Endothelial cell of umbilical vein (primary cell): ENCODE results near the gene ZNF143.

Experiments
- EZH2 ChIP-seq: IDR thresholded peaks from 2 replicates; pipeline ENCODE4 v1.6.1; 2012; ENCODE audit warnings: borderline replicate concordance, low read depth, mild to moderate bottlenecking, moderate library complexity, low read length, inconsistent platforms; ENCODE audit not compliant: severe bottlenecking
- FOS ChIP-seq: IDR thresholded peaks from 2 replicates; pipeline ENCODE4 v1.6.1; 2011; ENCODE audit warnings: mild to moderate bottlenecking, low read length, moderate library complexity, borderline replicate concordance; ENCODE audit not compliant: insufficient read depth
- GATA2 ChIP-seq: IDR thresholded peaks from 2 replicates; pipeline ENCODE4 v1.7.0; 2011; ENCODE audit warnings: low read depth, mild to moderate bottlenecking, moderate library complexity, mixed read lengths, low read length; ENCODE audit not compliant: insufficient read length, insufficient read depth
- JUN ChIP-seq: IDR thresholded peaks from 2 replicates; pipeline ENCODE4 v1.6.1; 2011; ENCODE audit warnings: borderline replicate concordance, low read depth; ENCODE audit not compliant: insufficient read length, insufficient read depth
- MYC ChIP-seq: IDR thresholded peaks from one replicate; pipeline ENCODE4 v1.6.1; 2011; ENCODE audit warnings: mild to moderate bottlenecking, low read depth, low read length
- POLR2A ChIP-seq: IDR thresholded peaks from 2 replicates; pipeline ENCODE4 v1.6.1; 2012; ENCODE audit warnings: low read depth, mild to moderate bottlenecking, control low read depth, low read length
- POLR2AphosphoS5 ChIP-seq: IDR thresholded peaks from 2 replicates; pipeline ENCODE4 v1.6.1; 2012; ENCODE audit warnings: low read depth, mild to moderate bottlenecking, control low read depth, low read length, moderate library complexity; ENCODE audit not compliant: insufficient read depth
- TF ChIP-seq, protein P1 (sequence below), 2 donors: IDR thresholded peaks; 1 replicate in 1 of 2; 2 replicates in 1 of 2; pipeline ENCODE4 v1.5.1; 2011; ENCODE audit warnings: low read length in 2 of 2, mild to moderate bottlenecking in 2 of 2, moderate library complexity in 2 of 2, control low read depth in 1 of 2, inconsistent platforms in 1 of 2, low read depth in 1 of 2; ENCODE audit not compliant: insufficient read depth in 1 of 2; ENCODE audit errors: extremely low read depth in 1 of 2
- TF ChIP-seq, protein P2 (sequence below): IDR thresholded peaks from 2 replicates; pipeline ENCODE4 v1.6.1; 2011; ENCODE audit not compliant: insufficient read depth, insufficient read length

DNA sequence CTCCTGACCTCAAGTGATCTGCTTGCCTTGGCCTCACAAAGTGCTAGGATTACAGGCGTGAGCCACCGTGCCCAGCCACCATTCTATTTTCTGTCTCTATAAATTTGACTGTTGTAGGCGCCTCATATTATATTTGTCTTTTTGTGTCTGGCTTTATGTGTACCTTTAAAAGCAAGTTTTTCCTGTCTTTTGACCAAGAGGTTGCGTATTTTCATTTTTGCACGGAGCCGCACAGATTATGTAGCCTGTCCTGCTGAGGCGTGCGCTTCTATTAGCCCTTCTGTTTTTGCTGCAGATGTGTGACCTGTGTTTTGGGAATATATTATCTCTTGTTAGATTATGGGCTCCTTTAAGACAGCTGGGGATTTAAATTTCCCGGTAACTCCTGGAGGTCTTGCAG is 72.2 kb downstream of the ZNF143 start:
- TF ChIP-seq POLR2AphosphoS5: no peak
- TF ChIP-seq, protein P1, sequence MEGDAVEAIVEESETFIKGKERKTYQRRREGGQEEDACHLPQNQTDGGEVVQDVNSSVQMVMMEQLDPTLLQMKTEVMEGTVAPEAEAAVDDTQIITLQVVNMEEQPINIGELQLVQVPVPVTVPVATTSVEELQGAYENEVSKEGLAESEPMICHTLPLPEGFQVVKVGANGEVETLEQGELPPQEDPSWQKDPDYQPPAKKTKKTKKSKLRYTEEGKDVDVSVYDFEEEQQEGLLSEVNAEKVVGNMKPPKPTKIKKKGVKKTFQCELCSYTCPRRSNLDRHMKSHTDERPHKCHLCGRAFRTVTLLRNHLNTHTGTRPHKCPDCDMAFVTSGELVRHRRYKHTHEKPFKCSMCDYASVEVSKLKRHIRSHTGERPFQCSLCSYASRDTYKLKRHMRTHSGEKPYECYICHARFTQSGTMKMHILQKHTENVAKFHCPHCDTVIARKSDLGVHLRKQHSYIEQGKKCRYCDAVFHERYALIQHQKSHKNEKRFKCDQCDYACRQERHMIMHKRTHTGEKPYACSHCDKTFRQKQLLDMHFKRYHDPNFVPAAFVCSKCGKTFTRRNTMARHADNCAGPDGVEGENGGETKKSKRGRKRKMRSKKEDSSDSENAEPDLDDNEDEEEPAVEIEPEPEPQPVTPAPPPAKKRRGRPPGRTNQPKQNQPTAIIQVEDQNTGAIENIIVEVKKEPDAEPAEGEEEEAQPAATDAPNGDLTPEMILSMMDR (IDR thresholded peaks at IDR 0.05; ENCODE audit: extremely low read depth in 1 of 2, insufficient read depth in 1 of 2, low read depth in 1 of 2, low read length in 2 of 2): no peak
- TF ChIP-seq JUN: no peak
- TF ChIP-seq POLR2A: no peak
- TF ChIP-seq FOS: no peak
- TF ChIP-seq, protein P2, sequence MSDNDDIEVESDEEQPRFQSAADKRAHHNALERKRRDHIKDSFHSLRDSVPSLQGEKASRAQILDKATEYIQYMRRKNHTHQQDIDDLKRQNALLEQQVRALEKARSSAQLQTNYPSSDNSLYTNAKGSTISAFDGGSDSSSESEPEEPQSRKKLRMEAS: no peak
- no peak for TF ChIP-seq EZH2
- TF ChIP-seq MYC: no peak
- no peak for TF ChIP-seq GATA2
